Mesendoderm (in vitro differentiated cells): ENCODE data around the gene TMEM8B.

Experiments
- DNase-seq: peaks from one replicate; pipeline ENCODE4 v3.0.0; 2013
- H2AK5ac ChIP-seq: 2 replicates; pipeline ENCODE4 v1.6.1; 2013; ENCODE audit warnings: low read length, inconsistent platforms
- H2BK120ac ChIP-seq: 2 replicates; pipeline ENCODE4 v1.6.1; 2013; ENCODE audit warnings: low read depth, mild to moderate bottlenecking, low read length, moderate library complexity, mixed read lengths
- H2BK15ac ChIP-seq: replicated peaks from 2 replicates; pipeline ENCODE4 v1.6.1; 2013; ENCODE audit warnings: low read depth, mild to moderate bottlenecking, moderate library complexity
- H2BK5ac ChIP-seq: 2 replicates; pipeline ENCODE4 v1.6.1; 2013; ENCODE audit warnings: low read length, inconsistent platforms
- H3K18ac ChIP-seq: 2 replicates; pipeline ENCODE4 v1.6.1; 2013; ENCODE audit warnings: mild to moderate bottlenecking, low read length, mixed read lengths
- H3K23ac ChIP-seq: one replicate; pipeline ENCODE4 v1.6.1; 2013; ENCODE audit warnings: low read length
- H3K27ac ChIP-seq: 2 replicates; pipeline ENCODE4 v1.5.1; 2013; ENCODE audit warnings: low read depth, mild to moderate bottlenecking, inconsistent platforms, low read length, moderate library complexity
- H3K27me3 ChIP-seq: 2 replicates; pipeline ENCODE4 v1.6.1; 2013; ENCODE audit warnings: low read length, control low read depth, mild to moderate bottlenecking, inconsistent platforms; ENCODE audit not compliant: insufficient read depth, poor library complexity
- H3K36me3 ChIP-seq: 2 replicates; pipeline ENCODE4 v1.6.1; 2013; ENCODE audit warnings: low read length, inconsistent platforms; ENCODE audit not compliant: control insufficient read depth, insufficient read depth
- H3K4ac ChIP-seq: one replicate; pipeline ENCODE4 v1.6.1; 2013; ENCODE audit warnings: low read depth, mild to moderate bottlenecking, low read length, moderate library complexity
- H3K4me1 ChIP-seq: 2 replicates; pipeline ENCODE4 v1.6.1; 2013; ENCODE audit warnings: low read depth, low read length, inconsistent platforms; ENCODE audit not compliant: control insufficient read depth
- H3K4me2 ChIP-seq: 2 replicates; pipeline ENCODE4 v1.6.1; 2013; ENCODE audit warnings: low read length
- H3K4me3 ChIP-seq: 2 replicates; pipeline ENCODE4 v1.5.1; 2013; ENCODE audit warnings: mild to moderate bottlenecking, low read length
- H3K56ac ChIP-seq: one replicate; pipeline ENCODE4 v1.6.1; 2013; ENCODE audit warnings: low read length
- H3K79me1 ChIP-seq: 2 replicates; pipeline ENCODE4 v1.6.1; 2013; ENCODE audit warnings: low read length, inconsistent platforms
- H3K79me2 ChIP-seq: 2 replicates; pipeline ENCODE4 v1.6.1; 2013; ENCODE audit warnings: mild to moderate bottlenecking, low read length; ENCODE audit not compliant: control insufficient read depth, insufficient read depth
- H3K9ac ChIP-seq: 2 replicates; pipeline ENCODE4 v1.6.1; 2013; ENCODE audit warnings: low read length, inconsistent platforms
- H4K5ac ChIP-seq: one replicate; pipeline ENCODE4 v1.6.1; 2013; ENCODE audit warnings: low read length
- H4K8ac ChIP-seq: one replicate; pipeline ENCODE4 v1.6.1; 2013; ENCODE audit warnings: low read depth, mild to moderate bottlenecking, control low read depth, low read length, moderate library complexity
- WGBS: extraction: QIAGEN DNeasy Blood & Tissue Kit; methylation state at CpG from one replicate; pipeline ENCODE4 v1.1.7; 2013; ENCODE audit warnings: low lambda C conversion rate, missing lambda C conversion rate; ENCODE audit not compliant: insufficient coverage; ENCODE audit errors: extremely low coverage; 5-methylcytosine and 5-hydroxymethylcytosine counted together

TMEM8B gene

GRCh38 chr9:35806101-35806500 is 22.9 kb upstream of the TMEM8B start:
- Histone ChIP-seq H3K9ac (no peak overlapping the region), H3K4ac (no peak overlapping the region)

GRCh38 chr9:35808433-35808832 is 20.6 kb upstream of the TMEM8B start:
- H3K27me3 ChIP-seq, result no peaks in the 10 kb centered on the region
- H3K18ac ChIP-seq, result no peak overlapping the region
- no peak overlapping the region for H3K56ac ChIP-seq
- no peak overlapping the region for H2BK5ac ChIP-seq
- H3K4me2 ChIP-seq, result no peak overlapping the region
- no peak for DNase-seq
- H3K36me3 ChIP-seq, result peaks cover 1% of the 10 kb centered on the region
- no peak overlapping the region for H4K8ac ChIP-seq
- H2BK120ac ChIP-seq, result no peak overlapping the region
- no peak overlapping the region for H3K27ac ChIP-seq
- H3K79me2 ChIP-seq, result no peaks in the 10 kb centered on the region
- H3K23ac ChIP-seq, result no peak overlapping the region
- H3K79me1 ChIP-seq, result no peaks in the 10 kb centered on the region
- no peaks in the 10 kb centered on the region for H3K4me1 ChIP-seq
- H3K9ac ChIP-seq, result no peak overlapping the region
- no peak overlapping the region for H3K4me3 ChIP-seq
- no peak overlapping the region for H4K5ac ChIP-seq
- no CpG with 5 or more reads among the region's 9 CpGs for WGBS
- no peak overlapping the region for H2BK15ac ChIP-seq
- H3K4ac ChIP-seq, result no peak overlapping the region
- no peak overlapping the region for H2AK5ac ChIP-seq

More at GRCh38 chr9:35806101-35806500, 22.9 kb upstream of the TMEM8B start:
- H3K36me3 ChIP-seq, result peaks cover 1% of the 10 kb centered on the region
- no peak overlapping the region for H2BK5ac ChIP-seq
- H2BK15ac ChIP-seq, result no peak overlapping the region
- H3K4me2 ChIP-seq, result no peak overlapping the region
- no peak overlapping the region for H3K56ac ChIP-seq
- H3K79me2 ChIP-seq, result no peaks in the 10 kb centered on the region
- H2AK5ac ChIP-seq, result no peak overlapping the region
- no peak for DNase-seq
- H4K5ac ChIP-seq, result no peak overlapping the region
- H3K4me1 ChIP-seq, result no peaks in the 10 kb centered on the region
- H3K27ac ChIP-seq, result no peak overlapping the region
- H3K23ac ChIP-seq, result no peak overlapping the region
- no peaks in the 10 kb centered on the region for H3K79me1 ChIP-seq
- H3K18ac ChIP-seq, result no peak overlapping the region
- H4K8ac ChIP-seq, result no peak overlapping the region
- no peaks in the 10 kb centered on the region for H3K27me3 ChIP-seq
- no peak overlapping the region for H3K4me3 ChIP-seq
- no CpG with 5 or more reads among the region's 8 CpGs for WGBS
- no peak overlapping the region for H2BK120ac ChIP-seq

GRCh38 chr9:35810122-35810521 is 18.9 kb upstream of the TMEM8B start:
- Histone ChIP-seq H3K4me2 (no peak overlapping the region), H2BK120ac (no peak overlapping the region), H3K56ac (no peak overlapping the region), H3K36me3 (peaks cover 1% of the 10 kb centered on the region), H3K27me3 (no peaks in the 10 kb centered on the region), H4K5ac (no peak overlapping the region), H2AK5ac (no peak overlapping the region), H3K18ac (no peak overlapping the region), H3K23ac (no peak overlapping the region), H3K79me1 (no peaks in the 10 kb centered on the region), H3K4ac (no peak overlapping the region), H2BK15ac (no peak overlapping the region), H4K8ac (no peak overlapping the region), H3K79me2 (no peaks in the 10 kb centered on the region), H3K9ac (no peak overlapping the region), H3K4me1 (peaks cover 4% of the 10 kb centered on the region), H3K4me3 (no peak overlapping the region), H3K27ac (no peak overlapping the region), H2BK5ac (no peak overlapping the region)
- WGBS, result no CpG with 5 or more reads among the region's 7 CpGs
- no peak for DNase-seq

- Histone ChIP-seq H3K4ac (no peak overlapping the region), H4K8ac (no peak overlapping the region), H3K4me1 (peaks cover 4% of the 10 kb centered on the region), H3K36me3 (peaks cover 1% of the 10 kb centered on the region), H3K79me2 (no peaks in the 10 kb centered on the region), H2BK120ac (no peak overlapping the region), H2AK5ac (no peak overlapping the region), H3K27ac (no peak overlapping the region), H3K23ac (no peak overlapping the region), H4K5ac (no peak overlapping the region), H3K56ac (no peak overlapping the region), H2BK5ac (no peak overlapping the region), H3K9ac (no peak overlapping the region), H3K27me3 (no peaks in the 10 kb centered on the region), H2BK15ac (no peak overlapping the region), H3K18ac (no peak overlapping the region), H3K79me1 (no peaks in the 10 kb centered on the region), H3K4me3 (no peak overlapping the region), H3K4me2 (peak overlapping the region; percentile 10)
- WGBS, result no CpG with 5 or more reads among the region's 12 CpGs
- DNase-seq, result no peak
Measured at GRCh38 chr9:35811381-35812024, 17.5 kb upstream of the TMEM8B start.

GRCh38 chr9:35812025-35812602 is 16.9 kb upstream of the TMEM8B start, which contains the start of gene SPAG8:
TSS of gene SPAG8 (minus strand) at chr9:35812262. CDS start at chr9:35812147, 115 bp downstream.
- peak within 1 kb of the TSS; percentile 61 for H3K56ac ChIP-seq
- H4K5ac ChIP-seq, result peak within 1 kb of the TSS; percentile 17
- H3K4ac ChIP-seq, result no peak within 1 kb of the TSS
- no peak within 1 kb of the TSS for H2AK5ac ChIP-seq
- no peak within 1 kb of the TSS for H3K27ac ChIP-seq
- peak within 1 kb of the TSS; percentile 34 for H3K4me2 ChIP-seq
- H3K4me1 ChIP-seq, result peaks cover 4% of the 10 kb centered on the region
- no peak within 1 kb of the TSS for H3K4me3 ChIP-seq
- peaks cover 1% of the 10 kb centered on the region for H3K36me3 ChIP-seq
- no peak within 1 kb of the TSS for H2BK15ac ChIP-seq
- H3K18ac ChIP-seq, result peak within 1 kb of the TSS; percentile 54
- H4K8ac ChIP-seq, result no peak within 1 kb of the TSS
- no peak within 1 kb of the TSS for H3K23ac ChIP-seq
- H3K79me1 ChIP-seq, result no peaks in the 10 kb centered on the region
- H3K79me2 ChIP-seq, result no peaks in the 10 kb centered on the region
- peak; percentile 99 for DNase-seq
- peak within 1 kb of the TSS; percentile 62 for H3K9ac ChIP-seq
- H2BK120ac ChIP-seq, result no peak within 1 kb of the TSS
- no CpG with 5 or more reads among the region's 28 CpGs for WGBS
- H2BK5ac ChIP-seq, result no peak within 1 kb of the TSS
- H3K27me3 ChIP-seq, result no peaks in the 10 kb centered on the region
